Measurements from ENCODE around the gene KRT75. TPM values are rescaled to one million over a fixed set of nuclear protein-coding genes. Genes with fewer than 3 reads are reported as not detected.

KRT75 gene
- total and polyA plus RNA-seq, 2 of the 4 experiments (the other 2 are of a cell fraction): not detected

GRCh38 chr12:52477651-52478050 lies 43.5 kb upstream of the KRT75 start:
- Histone ChIP-seq H2BK20ac (ENCODE audit: low read depth, low read length) (no peak overlapping the region), H3K4me3 (ENCODE audit: insufficient read depth, low read depth, low read length) (no peak overlapping the region), H2BK15ac (ENCODE audit: low read depth, low read length) (no peak overlapping the region), H3K9me3 (ENCODE audit: control insufficient read depth, insufficient read depth, low read length) (no peaks in the 10 kb centered on the region), H2BK120ac (ENCODE audit: low read depth, low read length) (no peak overlapping the region), H3K4ac (ENCODE audit: low read depth, low read length) (no peak overlapping the region), H2AFZ (replicated peaks; ENCODE audit: low read length, poor library complexity) (no peak overlapping the region), H3K56ac (ENCODE audit: extremely low read depth, insufficient read depth, low read length) (no peak overlapping the region), H4K8ac (ENCODE audit: low read depth in 2 of 2, low read length in 2 of 2) (no peak overlapping the region), H3K36me3 (ENCODE audit: control insufficient read depth, insufficient read depth, low read length) (no peaks in the 10 kb centered on the region), H3K18ac (ENCODE audit: low read depth, low read length) (no peak overlapping the region), H3K9me1 (ENCODE audit: insufficient read depth, low read length) (no peaks in the 10 kb centered on the region), H3K4me2 (ENCODE audit: low read depth, low read length) (no peak overlapping the region), H3K27me3 (ENCODE audit: control insufficient read depth, insufficient read depth, low read length) (peaks cover 2% of the 10 kb centered on the region; the same call in 1 of the 2 replicates), H3K9ac (ENCODE audit: low read depth, low read length) (no peak overlapping the region), H3K23ac (ENCODE audit: low read depth, low read length) (no peak overlapping the region), H4K5ac (ENCODE audit: low read depth, low read length) (no peak overlapping the region), H2BK5ac (ENCODE audit: low read depth, low read length, poor library complexity, severe bottlenecking) (no peak overlapping the region), H2AK5ac (ENCODE audit: low read depth, low read length) (no peak overlapping the region), H3K4me1 (ENCODE audit: control insufficient read depth, insufficient read depth, low read length) (no peaks in the 10 kb centered on the region), H3K27ac (ENCODE audit: insufficient read depth, low read length) (no peak overlapping the region), H2AK9ac (replicated peaks; ENCODE audit: low read depth, low read length, poor library complexity) (no peak overlapping the region), H3K79me1 (ENCODE audit: low read depth in 1 of 2, low read length in 2 of 2) (no peaks in the 10 kb centered on the region), H3K14ac (replicated peaks; ENCODE audit: low read depth, low read length) (no peak overlapping the region), H4K20me1 (ENCODE audit: insufficient read depth, low read length) (no peaks in the 10 kb centered on the region), H4K91ac (ENCODE audit: insufficient read depth, low read depth, low read length) (no peak overlapping the region)
- intact Hi-C loops (cut with micrococcal nuclease): no loop called here
- dilution Hi-C loops (cut with HindIII; ENCODE audit: low sequenced_read_pairs, unreplicated experiment): no loop called here
- no peak for ATAC-seq (ENCODE audit: low read depth)
- no CpG with 5 or more reads among the region's 2 CpGs for WGBS, 2 experiments (ENCODE audit: extremely low coverage in 2 of 2, insufficient read length in 1 of 2)
- no TSS peak for BruUV-seq (replicated peaks)
- TF ChIP-seq RAD21 (IDR thresholded peaks at IDR 0.05; ENCODE audit: low read length): no peak
- no peak for TF ChIP-seq FOS (IDR thresholded peaks at IDR 0.05; ENCODE audit: low read depth, low read length)
- no peak for TF ChIP-seq MAZ (IDR thresholded peaks at IDR 0.05; ENCODE audit: borderline replicate concordance, low read depth, low read length)
- TF ChIP-seq CEBPB (IDR thresholded peaks at IDR 0.05; ENCODE audit: low read depth, low read length): no peak
- TF ChIP-seq MXI1 (IDR thresholded peaks at IDR 0.05; ENCODE audit: borderline replicate concordance, low read depth, low read length): no peak
- no peak for TF ChIP-seq RCOR1 (IDR thresholded peaks at IDR 0.05; ENCODE audit: insufficient replicate concordance, low read length)
- TF ChIP-seq RFX5 (IDR thresholded peaks at IDR 0.05; ENCODE audit: low read depth, low read length): no peak
- TF ChIP-seq ELK1 (IDR thresholded peaks at IDR 0.05; ENCODE audit: borderline replicate concordance, low read depth, low read length): no peak
- no peak for TF ChIP-seq USF2 (IDR thresholded peaks at IDR 0.05; ENCODE audit: low read depth, low read length)
- TF ChIP-seq POLR2A (IDR thresholded peaks at IDR 0.05; ENCODE audit: low read depth, low read length): no peak
- TF ChIP-seq CHD1 (IDR thresholded peaks at IDR 0.05; ENCODE audit: low read depth, low read length): no peak
- no peak for TF ChIP-seq MAFK (IDR thresholded peaks at IDR 0.05; ENCODE audit: low read depth, low read length)
- TF ChIP-seq SMC3 (IDR thresholded peaks at IDR 0.05; ENCODE audit: low read depth, low read length): no peak
- TF ChIP-seq CTCF (conservative IDR thresholded peaks at IDR 0.05; ENCODE audit: low read depth, low read length): no peak
- TF ChIP-seq BHLHE40 (IDR thresholded peaks at IDR 0.05; ENCODE audit: low read depth, low read length): no peak
- TF ChIP-seq NFE2L2 (IDR thresholded peaks at IDR 0.05; ENCODE audit: low read depth, low read length): no peak
- DNase-seq: no peak
- in situ Hi-C loops (cut with MboI; ENCODE audit: low sequenced_read_pairs): no loop called here
- CTCF ChIA-PET: no interaction called here
- POLR2A ChIA-PET (ENCODE audit: unreplicated experiment): no interaction called here

Data from IMR-90 (cell line).